NOMO-1 treated with DMSO at 0.1 percent for 48 hours (cell line): ENCODE results near the gene TBCD.
"Not testable (repeated sequence)": the region's sequence is repeated elsewhere in the genome, so short reads cannot be mapped to it uniquely, and the experiment has no call there.

Source experiments
- DNase-seq: peaks from one replicate; lab custom pipeline; 2025; ENCODE audit not compliant: unreplicated experiment; lab: John Stamatoyannopoulos, UW

The TBCD gene

GRCh38 chr17:82967268-82968032 lies 215.6 kb downstream of the TBCD start:
- DNase-seq, result no peak

GRCh38 chr17:82968033-82968841 lies 216.4 kb downstream of the TBCD start:
- not testable (repeated sequence) for DNase-seq

GRCh38 chr17:82970067-82970466 lies 218.2 kb downstream of the TBCD start:
- DNase-seq, result no peak

- DNase-seq, result no peak
Observed at GRCh38 chr17:82970818-82971590, 219.1 kb downstream of the TBCD start.

- DNase-seq, result no peak
Observed at GRCh38 chr17:82972836-82973372, 221.0 kb downstream of the TBCD start.

- DNase-seq, result no peak
Observed at GRCh38 chr17:82973456-82974135, 221.7 kb downstream of the TBCD start.

GRCh38 chr17:82974136-82974952 lies 222.5 kb downstream of the TBCD start:
- DNase-seq, result no peak

- DNase-seq, result no peak
Observed at GRCh38 chr17:82976982-82977488, 225.2 kb downstream of the TBCD start.

GRCh38 chr17:82977606-82978005 lies 225.7 kb downstream of the TBCD start:
- DNase-seq, result no peak

- peak; percentile 93 for DNase-seq
Observed at GRCh38 chr17:82978765-82979349, 227.0 kb downstream of the TBCD start.

GRCh38 chr17:82979718-82980117 lies 227.9 kb downstream of the TBCD start:
- DNase-seq, result no peak

GRCh38 chr17:82980632-82981031 lies 228.8 kb downstream of the TBCD start:
- DNase-seq, result no peak

GRCh38 chr17:82981141-82981730 lies 229.4 kb downstream of the TBCD start:
- DNase-seq, result no peak

- no peak for DNase-seq
Observed at GRCh38 chr17:82983510-82984248, 231.8 kb downstream of the TBCD start.

- DNase-seq, result not testable (repeated sequence)
Observed at GRCh38 chr17:82984249-82984617, 232.4 kb downstream of the TBCD start.

- DNase-seq, result no peak
Observed at GRCh38 chr17:82984751-82985427, 233.0 kb downstream of the TBCD start.

GRCh38 chr17:82985428-82985805 lies 233.6 kb downstream of the TBCD start:
- DNase-seq, result no peak

GRCh38 chr17:82985973-82986372 lies 234.1 kb downstream of the TBCD start:
- DNase-seq, result no peak
